Inferior parietal cortex (tissue), 1 donor: ENCODE data around the gene FANCD2OS.
"Not testable (repeated sequence)": the region's sequence is repeated elsewhere in the genome, so short reads cannot be mapped to it uniquely, and the experiment has no call there.

Experiments
- DNase-seq: peaks from one replicate; pipeline ENCODE4 v3.0.0-alpha.2; 2016; ENCODE audit errors: extremely low spot score

FANCD2OS gene

GRCh38 chr3:10108091-10108490, at the start of gene FANCD2OS:
Gene FANCD2OS (minus strand): TSS chr3:10108255. CDS start chr3:10104774, 3,481 bp downstream.
- no peak for DNase-seq

GRCh38 chr3:10157031-10157430, 49.0 kb upstream of the FANCD2OS start:
- DNase-seq: no peak

GRCh38 chr3:10155658-10156057, 47.6 kb upstream of the FANCD2OS start:
- no peak for DNase-seq

GRCh38 chr3:10155123-10155472, 47.0 kb upstream of the FANCD2OS start:
- DNase-seq: no peak

- DNase-seq: no peak
Observed at GRCh38 chr3:10154335-10155122, 46.5 kb upstream of the FANCD2OS start.

GRCh38 chr3:10150987-10151386, 42.9 kb upstream of the FANCD2OS start:
- DNase-seq: no peak

- no peak for DNase-seq
Observed at GRCh38 chr3:10149226-10149625, 41.2 kb upstream of the FANCD2OS start.

GRCh38 chr3:10145685-10146084, 37.6 kb upstream of the FANCD2OS start:
- no peak for DNase-seq

GRCh38 chr3:10142707-10143560, 34.9 kb upstream of the FANCD2OS start:
- DNase-seq: no peak

- DNase-seq: no peak
Observed at GRCh38 chr3:10140996-10141546, 33.0 kb upstream of the FANCD2OS start.

GRCh38 chr3:10137178-10137577, 29.1 kb upstream of the FANCD2OS start:
- DNase-seq: no peak

- no peak for DNase-seq
Observed at GRCh38 chr3:10136426-10137005, 28.5 kb upstream of the FANCD2OS start.

GRCh38 chr3:10135872-10136271, 27.8 kb upstream of the FANCD2OS start:
- not testable (repeated sequence) for DNase-seq

GRCh38 chr3:10122724-10123123, 14.7 kb upstream of the FANCD2OS start:
- DNase-seq: peak; percentile 27

- no peak for DNase-seq
Observed at GRCh38 chr3:10121064-10121463, 13.0 kb upstream of the FANCD2OS start.

GRCh38 chr3:10119376-10119775, 11.3 kb upstream of the FANCD2OS start:
- DNase-seq: no peak

- no peak for DNase-seq
Observed at GRCh38 chr3:10116928-10117327, 8.9 kb upstream of the FANCD2OS start.

- DNase-seq: no peak
Observed at GRCh38 chr3:10116138-10116460, 8.0 kb upstream of the FANCD2OS start.

GRCh38 chr3:10115326-10116137, 7.5 kb upstream of the FANCD2OS start, which contains the start of gene BRK1:
Gene BRK1 (plus strand): TSS chr3:10115675. CDS start chr3:10115702, 27 bp downstream.
- peak; percentile 97 for DNase-seq

- DNase-seq: no peak
Observed at GRCh38 chr3:10106919-10107318, 1.1 kb downstream of the FANCD2OS start.

- DNase-seq: peak; percentile 45
Observed at GRCh38 chr3:10099041-10099440, 9.0 kb downstream of the FANCD2OS start.
